D341Med (cell line): Measurements from ENCODE around the gene FAM114A1.

Experiments
- DNase-seq: peaks from one replicate; pipeline ENCODE4 v3.0.0; 2012; ENCODE audit warnings: low spot score

Gene FAM114A1

DNA sequence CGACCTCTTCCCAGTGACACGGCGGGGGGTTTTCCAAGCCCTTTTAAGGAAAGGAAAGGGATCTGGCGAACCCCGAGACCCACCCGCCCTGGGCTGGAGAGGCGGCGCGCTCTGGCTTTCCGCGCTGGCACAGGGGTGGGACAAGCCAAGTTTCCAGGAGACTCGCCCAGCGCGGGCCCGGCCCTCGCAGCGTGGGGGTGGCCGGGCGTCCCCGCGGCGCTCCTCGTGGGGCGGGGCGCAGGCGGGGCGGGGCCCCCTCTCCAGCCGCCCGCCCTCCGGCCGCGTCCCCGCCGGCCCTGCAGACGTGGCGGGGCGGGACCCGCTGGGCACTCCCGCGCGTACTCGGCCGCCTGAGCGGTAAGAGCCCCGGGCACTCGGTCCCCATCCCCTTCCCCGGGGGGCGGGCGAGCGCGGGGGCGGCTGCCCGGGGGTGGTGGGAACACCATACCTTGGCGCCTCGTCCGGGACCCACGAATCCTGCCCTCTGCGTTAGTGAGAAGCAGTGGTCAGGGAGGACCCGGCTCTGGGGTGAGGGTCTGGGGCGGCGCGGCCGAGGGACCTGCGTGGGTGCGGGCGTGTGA, at the start of gene FAM114A1:
FAM114A1 (plus strand) TSS at position 329 of the 581 bp plus-strand sequence. CDS start 10,273 bp downstream, outside the sequence.
- peak; percentile 64 for DNase-seq

DNA sequence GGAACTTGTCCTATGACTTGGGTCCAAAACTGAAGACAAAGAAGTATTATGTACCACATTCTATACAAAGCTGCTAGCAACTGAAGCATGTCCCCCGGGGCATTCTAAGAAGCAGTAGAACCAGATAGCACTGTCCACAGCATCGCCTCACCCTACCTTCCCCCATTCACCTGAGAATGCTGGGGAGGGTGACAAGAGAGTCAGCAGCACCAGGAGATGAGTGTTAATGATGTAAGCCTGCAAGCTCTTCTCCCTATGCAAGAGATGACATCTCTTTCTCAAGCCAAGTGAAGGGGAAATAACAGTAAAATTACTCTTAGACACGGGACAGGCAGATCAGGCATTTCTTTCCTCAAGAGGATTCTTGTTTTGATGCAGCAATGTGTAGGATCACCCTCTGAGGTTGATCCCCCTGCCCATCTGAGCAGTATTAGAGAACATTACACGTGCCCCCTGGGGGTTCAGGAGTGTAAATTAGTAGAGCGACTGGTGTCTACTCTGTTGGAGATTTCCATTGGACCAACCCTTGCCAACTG, 49.1 kb upstream of the FAM114A1 start:
- no peak for DNase-seq

DNA sequence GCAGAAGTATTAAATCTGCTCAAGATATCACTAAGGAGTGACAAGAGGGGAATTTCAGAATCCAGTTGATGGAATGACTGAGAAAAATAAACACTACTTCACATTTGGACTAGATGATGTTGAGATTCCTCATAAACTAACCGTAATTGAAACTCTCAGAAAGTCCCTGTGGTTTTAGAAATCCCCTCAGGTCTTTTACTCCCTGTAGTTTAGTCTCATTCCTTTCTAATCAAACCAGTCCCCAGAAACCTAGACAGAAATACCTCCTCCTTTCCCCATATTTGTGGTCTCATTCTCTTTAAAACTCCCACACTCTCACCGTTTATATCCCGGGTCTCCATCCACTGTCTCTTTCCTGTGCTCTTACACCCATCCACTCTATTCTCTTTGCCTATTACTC, 48.0 kb upstream of the FAM114A1 start:
- DNase-seq: no peak

DNA sequence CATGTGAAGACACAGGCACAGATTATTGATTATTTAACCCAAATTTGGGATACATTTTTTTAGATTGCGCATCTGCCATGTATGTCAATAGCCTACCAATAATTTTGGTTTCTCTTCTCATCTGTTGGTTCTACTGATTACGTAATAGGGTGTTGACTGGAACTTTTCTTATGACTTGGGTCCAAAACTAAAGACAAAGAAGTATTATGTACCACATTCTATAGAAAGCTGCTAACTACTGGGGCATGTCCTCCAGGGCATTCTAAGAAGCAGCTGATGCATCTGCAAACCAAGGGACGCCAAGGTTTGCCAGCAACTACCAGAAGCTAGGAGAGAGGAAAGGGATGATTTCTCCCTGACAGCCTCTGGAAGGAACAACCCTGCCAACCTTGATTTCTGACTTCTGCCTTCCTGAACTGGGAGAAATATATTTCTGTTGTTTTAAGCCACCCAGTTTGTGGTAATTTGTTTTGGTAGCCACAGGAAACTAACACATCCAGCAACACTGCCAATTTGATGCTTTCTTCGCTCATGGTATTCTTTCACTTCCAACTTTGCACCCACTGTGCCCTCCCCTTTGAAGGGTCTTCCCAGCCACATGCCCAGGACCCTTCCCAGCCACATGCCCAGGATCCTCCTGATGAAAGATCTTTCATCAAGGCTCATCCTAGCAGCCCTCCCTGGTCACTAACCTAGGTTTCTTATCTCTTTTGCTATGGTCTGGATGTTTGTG, 47.1 kb upstream of the FAM114A1 start:
- DNase-seq: no peak

DNA sequence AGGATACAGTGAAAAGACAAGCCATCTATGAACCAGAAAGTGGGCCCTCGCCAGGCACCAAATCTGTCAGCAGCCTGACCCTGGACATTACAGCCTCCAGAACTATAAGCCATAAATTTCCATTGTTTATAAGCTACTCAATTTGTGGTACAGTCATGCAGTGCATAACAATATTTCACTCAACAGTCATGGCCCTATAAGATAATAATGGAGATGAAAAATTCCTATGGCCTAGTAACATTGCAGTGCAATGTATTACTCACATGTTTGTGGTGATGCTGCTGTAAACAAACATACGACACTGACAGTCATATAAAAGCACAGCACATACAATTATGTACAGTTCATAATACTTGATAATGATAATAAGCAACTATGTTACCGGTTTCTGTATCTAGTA, 45.9 kb upstream of the FAM114A1 start:
- DNase-seq: no peak

DNA sequence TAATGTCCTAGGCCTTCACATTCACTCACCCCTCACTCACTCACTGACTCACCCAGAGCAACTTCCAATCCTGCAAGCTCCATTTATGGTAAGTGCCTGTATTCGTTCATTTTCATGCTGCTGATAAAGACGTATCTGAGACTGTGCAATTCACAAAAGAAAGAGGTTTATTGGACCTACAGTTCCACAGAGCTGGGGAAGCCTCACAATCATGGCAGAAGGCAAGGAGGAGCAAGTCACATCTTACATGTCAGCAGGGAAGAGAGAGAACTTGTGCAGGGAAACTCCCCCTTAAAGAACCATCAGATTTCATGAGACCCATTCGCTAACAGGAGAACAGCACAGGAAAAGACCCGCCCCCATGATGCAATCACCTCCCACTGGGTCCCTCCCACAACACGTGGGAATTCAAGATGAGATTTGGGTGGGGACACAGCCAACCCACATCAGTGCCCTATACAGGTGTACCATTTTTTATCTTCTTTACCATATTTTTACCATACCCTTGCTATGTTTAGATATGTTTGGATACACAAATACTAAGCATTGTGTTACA, 44.8 kb upstream of the FAM114A1 start:
- DNase-seq: no peak

DNA sequence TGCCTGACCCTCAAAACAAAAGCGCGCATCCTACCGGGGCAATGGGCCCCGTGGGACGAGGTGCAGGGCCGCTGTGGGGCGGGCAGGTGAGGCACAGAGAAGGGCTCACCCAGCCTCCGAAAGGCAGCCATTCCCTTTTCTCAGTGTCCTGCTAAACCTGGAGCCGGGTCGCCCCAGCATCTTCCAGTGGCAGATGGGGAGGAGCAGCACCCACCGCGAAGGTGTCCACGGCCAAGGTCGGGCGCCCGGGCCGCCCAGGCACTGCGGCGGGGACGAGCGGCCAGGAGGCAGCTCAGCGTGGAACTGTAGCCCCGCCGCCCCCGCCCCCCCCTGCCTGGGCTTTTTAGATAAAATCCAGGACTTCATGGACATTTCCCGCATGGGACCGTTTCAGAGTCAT, 43.8 kb upstream of the FAM114A1 start:
- no peak for DNase-seq

DNA sequence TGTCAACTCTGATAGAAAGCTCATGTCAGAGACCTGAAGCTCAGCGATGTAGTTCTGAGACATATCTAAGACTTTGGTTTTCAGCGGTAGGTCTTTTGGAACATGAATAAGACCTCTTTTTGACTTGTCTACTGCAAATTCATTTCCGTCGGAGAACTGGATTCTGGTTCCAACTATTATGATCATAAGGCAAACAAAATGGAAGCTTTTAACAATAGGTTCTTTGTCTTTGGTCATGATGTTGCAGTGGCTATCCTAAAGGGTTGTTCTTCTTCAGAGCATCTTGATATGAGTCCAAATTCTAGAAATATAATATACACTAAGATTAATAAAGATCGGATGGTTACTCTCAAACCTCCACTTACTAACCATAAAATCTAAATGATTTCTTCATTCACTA, 38.4 kb upstream of the FAM114A1 start:
- no peak for DNase-seq

DNA sequence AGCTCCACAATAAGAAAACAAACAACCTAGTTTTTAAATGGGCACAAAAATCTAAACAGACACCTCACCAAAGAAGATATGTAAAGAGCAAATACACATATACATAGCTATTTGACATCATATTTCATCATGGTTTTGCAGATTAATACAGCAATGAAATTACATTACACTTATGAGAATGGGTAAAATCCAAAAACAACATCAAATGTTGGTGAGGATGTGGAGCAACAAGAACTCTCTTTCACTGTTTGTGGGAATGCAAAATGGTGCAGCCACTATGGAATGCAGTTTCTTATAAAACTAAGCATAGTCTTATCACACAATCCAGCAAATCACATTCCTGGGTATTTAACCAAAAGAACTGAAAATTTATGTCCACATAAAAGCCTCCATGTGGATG, 36.0 kb upstream of the FAM114A1 start:
- no peak for DNase-seq

DNA sequence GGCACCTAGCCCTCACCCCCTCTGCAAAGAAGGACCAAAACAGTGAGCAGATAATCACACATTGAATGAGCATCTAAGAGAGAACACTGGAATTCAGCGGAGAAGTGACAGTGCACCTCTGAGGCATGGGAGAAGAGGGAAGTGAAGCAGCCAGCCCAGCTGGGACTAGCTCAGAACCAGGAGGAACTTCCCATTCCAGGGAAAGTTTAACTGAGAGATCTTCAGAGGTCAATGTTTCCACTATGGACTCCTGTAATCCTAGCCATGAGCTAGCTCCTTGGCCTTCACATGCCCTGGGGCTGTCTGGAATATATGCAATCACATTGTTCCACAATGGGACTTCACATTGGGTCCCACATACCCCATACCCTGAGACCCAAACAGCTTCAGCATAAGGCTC, 35.4 kb upstream of the FAM114A1 start:
- no peak for DNase-seq

DNA sequence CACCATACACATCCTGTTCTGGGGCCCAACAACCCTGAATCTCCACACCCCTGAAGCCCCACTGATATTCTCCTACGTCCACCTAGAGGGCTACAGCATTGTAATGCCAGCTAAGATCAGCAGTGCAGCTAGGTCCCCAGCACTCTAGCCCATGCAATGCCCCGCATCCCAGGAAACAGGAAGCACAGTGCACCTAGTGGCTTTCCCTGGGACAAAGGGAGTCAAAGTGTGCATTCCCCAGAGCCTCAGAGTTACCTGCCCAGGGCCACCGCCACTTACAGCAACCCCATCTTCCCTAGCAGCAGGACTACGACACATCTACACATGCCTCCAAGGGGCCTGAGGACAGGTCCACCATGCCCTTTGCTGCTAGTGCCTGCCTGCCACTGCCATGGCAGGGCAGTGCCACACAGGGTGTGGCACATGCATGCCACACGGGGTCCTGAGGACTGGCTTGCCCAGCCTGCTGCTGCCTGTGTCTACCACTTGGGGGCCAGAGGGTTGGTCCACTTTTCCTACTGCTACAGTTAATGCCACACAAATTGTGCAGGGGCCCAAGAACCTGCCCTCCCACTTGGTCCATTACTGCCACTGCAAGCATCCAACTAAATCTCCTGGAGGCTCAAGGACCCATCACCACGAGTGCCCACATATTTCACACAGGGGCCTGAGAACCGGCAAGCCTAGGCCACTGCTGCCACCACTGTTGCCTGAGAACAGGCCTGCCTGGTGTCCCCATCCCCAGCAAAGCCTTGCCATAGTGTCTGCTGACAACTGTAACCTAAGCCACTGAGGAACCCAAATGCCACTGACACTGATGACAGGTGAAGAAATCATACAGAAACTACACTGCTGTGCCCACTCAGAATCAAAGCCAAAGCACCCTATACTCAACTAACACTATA, 34.7 kb upstream of the FAM114A1 start:
- no peak for DNase-seq

DNA sequence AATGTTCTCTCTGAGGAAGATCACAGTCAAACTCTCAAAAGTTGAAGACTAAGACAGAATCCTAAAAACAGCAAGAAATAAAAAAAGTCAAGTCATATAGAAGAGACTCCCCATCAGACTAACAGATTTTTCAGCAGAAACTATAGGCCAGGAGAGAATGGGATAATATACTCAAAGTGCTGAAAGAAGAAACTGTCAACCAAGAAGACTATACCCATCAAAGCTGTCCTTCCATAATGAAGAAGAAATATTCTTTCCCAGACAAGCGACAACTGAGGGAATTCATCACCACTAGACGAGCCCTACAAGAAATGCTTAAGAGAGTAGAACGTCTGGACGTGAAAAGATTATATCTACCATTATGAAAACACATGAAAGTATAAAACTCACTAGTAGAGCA, 33.0 kb upstream of the FAM114A1 start:
- no peak for DNase-seq

DNA sequence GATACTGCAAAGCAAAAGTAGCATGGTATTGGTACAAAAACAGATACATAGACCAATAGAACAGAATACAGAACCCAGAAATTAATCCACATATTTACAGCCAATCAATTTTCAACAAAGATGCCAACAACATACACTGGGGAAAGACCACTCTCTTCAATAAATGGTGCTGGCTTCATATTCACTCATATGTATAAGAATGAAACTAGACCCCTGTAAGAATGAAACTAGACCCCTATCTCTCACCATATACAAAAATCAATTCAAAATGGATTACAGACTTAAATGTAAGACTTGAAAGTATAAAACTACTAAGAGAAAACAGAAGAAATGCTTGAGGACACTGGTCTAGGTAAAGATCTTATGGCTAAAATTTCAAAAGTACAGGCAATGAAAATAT, 30.3 kb upstream of the FAM114A1 start:
- DNase-seq: no peak

DNA sequence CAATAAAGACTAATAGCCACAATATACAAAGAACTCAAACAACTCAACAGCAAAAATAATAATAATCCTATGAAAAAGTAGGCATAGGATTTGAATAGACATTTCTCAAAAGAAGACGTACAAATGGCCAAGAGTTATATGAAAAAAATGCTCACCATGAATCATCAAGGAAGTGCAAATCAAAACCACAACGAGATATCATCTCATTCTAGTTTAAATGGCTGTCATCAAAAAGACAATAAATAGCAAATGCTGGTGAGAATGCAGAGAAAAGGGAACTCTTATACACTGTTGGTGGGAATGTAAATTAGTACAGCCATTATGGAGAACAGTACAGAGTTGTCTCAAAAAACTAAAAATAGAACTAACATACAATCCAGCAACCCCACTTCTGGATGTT, 29.8 kb upstream of the FAM114A1 start:
- DNase-seq: no peak

DNA sequence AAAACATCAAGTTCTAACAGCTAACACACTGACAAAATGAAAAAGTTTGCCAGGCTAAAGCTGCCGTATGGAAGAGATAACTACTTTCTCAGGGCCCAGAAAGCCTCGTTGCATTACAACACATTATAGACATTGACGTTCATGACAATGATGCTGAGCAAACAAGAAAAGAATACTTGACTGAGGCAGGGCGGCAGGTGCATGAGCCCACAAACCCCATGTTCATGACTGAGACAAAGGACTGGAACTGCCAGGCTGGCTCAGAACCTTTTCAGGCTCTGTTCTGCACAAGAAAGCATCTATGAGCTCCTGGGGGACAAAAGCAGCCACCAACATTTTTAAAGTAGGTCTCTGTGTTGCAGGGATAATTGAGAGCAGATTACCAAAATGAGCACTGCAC, 24.6 kb upstream of the FAM114A1 start:
- no peak for DNase-seq

DNA sequence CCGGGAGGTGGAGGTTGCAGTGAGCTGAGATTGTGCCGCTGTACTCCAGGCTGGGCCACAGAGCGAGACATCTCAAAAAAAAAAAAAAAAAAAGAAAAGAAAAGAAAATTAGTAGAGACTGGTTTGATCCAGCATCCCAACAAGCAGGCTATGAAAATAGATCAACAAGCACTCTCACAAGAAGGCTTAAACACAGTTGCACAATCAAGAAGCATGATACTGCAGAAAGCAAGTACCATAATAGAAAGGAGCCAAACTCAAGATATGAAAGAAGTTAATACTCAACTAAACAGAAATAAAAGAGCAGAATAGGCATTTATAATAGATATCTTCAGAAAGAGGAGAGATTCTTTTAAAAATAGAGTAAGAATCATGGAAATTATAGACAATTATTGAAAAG, 21.6 kb upstream of the FAM114A1 start:
- no peak for DNase-seq

DNA sequence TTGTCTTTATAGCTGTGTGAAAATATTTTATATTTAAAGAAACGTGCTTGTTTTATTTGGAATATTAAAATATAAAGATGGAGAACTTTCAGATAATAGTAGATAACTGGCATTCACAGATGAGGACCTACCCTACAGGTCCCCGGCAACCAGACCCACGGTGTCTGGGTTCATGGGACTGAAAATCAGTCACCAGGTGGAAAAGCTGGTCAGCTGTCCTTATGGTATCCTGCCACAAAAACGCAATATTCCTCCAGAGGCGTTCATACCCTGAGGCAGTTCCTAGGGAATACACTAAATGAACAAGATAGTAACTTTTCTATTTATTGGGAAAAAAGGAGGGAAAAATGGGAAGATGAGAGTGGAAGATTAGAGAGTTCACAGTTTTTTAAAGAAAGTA, 12.1 kb upstream of the FAM114A1 start:
- no peak for DNase-seq

DNA sequence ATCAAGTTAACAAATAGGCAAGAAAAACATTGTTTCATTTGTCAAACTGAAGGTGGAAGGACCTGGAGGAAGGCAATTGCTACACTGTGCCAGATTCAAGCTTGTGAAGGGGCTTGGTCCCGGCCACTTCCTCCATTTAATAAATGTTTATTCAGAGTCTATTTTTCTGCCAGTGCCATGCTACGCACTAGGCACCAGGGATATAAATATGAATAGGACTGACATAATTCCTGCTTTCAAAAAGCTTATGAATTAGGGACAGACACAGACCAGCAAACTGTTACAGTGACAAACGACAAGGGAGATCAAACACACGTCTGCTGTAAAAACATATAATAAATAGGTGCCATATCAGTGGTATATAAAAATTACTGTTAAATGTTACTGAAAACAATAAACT, 11.6 kb upstream of the FAM114A1 start:
- DNase-seq: no peak

DNA sequence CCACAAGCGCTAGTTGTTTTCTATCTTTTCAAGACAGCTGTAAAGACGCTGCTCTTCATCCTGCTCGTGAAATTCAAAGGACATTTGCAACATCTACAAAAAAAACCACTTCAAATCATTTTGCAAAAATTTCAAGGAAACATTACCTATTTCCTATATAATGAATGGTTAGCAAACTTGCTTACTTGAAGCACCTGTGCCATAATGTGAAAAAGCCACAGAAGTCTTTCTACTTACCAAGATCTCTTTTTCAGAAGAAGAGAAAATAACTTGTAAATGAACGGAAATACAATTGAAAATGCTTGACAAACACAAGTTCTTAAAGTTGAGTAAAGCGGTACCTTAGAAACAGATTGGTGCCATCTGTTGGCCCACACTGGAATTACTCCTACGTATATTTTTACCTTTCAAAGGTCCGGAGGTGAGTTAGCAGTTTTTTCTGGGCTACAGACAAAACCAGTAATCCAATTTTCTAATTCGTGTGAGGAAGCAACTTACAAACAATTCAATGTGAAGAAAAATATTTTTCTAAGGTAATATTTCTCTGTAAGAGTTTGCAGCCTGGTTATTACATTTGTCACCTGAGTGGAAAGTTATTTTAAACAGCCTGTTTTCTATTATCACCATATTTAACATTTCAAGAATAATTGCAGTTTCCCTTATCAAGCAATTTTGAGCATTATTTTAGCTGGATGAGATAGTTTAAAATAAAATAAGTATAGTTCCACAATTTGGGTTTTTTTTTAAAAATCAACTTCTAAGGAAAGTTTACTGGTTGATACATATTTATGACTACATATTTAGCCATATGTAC, 10.9 kb upstream of the FAM114A1 start, which contains the start of gene TLR6:
TLR6 (minus strand) TSS at position 294 of the 814 bp plus-strand sequence. CDS start 27,344 bp downstream, outside the sequence.
- DNase-seq: no peak

DNA sequence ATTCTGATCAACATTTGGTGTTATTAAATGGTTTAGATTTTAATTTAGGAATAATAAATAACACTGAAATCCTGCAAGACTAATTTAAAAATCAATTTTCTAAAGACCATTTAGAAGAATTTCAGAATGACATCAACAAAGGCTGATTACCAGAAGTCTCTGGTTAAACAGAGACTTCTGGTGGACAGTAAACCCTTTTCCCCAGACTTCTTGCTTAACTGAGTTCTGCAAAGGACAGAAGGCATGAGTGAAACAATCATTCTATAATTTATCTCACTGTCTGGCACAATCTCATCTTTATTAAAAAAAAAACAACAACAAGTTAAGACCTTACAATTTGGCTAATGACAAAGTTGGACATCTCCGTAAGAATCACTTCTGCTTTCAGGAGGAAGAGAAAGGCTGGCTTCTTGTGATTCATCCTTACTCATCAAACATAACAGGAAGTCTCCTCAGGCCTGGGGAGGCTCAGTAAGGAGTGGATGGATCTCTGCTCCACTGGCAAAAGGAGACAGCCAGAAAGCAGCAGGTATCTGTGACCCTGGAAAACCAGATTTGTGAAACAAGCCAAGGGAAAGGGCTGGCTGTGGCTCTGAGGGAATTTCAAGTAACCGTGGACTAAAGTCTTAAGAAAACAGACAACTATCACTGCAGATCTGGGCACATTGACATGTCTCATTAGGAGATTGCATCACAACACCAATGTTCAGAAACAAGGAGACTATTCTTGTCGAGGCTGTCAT, 10.1 kb upstream of the FAM114A1 start:
- no peak for DNase-seq

DNA sequence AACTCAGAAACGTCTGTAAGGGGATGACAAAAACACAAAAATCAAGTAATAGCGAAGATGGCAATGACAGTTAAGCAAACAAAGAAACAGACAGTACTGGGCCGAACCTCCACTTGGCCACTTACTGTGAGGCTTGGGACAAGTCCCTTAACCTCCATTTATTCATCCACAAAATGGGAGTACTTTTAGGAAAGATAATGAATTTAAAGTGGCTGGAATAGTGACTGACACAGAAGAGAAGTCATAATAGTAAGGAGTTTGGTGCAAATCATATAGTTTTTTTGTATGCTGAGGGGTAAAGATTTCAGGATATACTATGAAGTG, 9.5 kb upstream of the FAM114A1 start:
- no peak for DNase-seq
